Stimulated activated CD4-positive, alpha-beta T cell treated with anti-CD3 and anti-CD28 coated beads, Interleukin-1b, Interleukin-23, amount 100 ng/mL, for 1 hour (primary cell): Measurements from ENCODE around the gene NECAP2.

Experiments used
- DNase-seq, 2 donors: peaks; one replicate each; pipeline ENCODE4 v3.0.0-alpha.2; 2020; ENCODE audit warnings: low read depth in 2 of 2

The NECAP2 gene

DNA sequence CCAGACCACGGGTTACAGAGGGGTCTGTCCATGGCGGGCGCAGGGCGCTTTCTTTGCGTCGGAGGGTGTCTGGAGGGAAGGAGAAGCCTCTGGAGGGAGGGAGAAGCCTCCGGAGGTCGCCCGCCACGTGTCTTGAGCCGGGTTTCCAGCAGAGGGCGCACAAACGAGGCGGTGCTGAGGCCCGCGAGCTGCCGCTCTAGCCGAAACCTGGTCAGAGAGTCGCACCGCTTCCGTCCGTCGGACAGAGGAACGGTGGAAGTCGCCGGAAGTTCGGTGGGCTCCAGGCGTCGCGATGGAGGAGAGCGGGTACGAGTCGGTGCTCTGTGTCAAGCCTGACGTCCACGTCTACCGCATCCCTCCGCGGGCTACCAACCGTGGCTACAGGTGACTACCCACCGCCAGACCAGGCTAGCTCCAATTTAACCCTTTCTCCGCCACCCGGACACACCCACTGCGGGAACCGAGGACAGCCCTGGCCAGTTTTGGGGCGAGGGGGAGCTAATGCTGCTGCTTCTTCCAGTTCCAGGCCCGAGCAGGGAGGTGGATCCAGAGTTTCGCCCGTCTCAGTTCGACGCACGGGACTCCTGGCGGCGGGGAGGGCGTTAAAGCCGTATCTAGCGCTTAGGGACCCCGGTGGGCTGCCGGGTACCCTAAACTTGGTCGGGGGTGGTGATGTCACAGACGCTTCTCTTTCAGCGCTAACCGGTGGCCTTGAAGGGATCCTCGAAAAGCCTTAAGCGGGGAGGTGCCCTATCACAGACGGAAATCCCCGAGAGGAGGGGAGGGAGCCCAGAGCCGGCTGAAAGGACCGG lies at the start of gene NECAP2:
Gene NECAP2, plus strand, starts transcription at position 255 of the 812 bp plus-strand sequence. Its CDS starts 38 bp downstream, at position 293.
- DNase-seq: peak; percentile 84 to 95

DNA sequence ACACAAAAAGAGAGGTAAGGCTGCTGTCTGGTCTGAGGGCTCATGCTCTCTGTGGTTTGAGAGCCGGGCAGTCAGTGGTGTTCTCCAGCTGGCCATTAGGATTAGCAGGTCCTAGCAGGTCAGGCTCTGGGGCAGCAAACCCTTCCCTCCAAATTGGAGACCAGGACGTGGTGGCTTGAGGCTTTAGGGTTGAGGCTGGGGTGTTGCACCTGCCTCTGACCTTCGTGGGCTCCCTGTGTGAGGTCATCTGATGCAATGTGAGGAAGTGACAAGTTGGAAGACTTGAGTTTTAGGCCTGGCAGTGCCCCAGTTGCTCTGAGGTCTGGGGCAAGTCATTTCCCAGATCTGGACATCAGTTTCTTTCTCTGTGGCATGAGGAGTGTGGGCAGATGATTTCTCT lies 49.1 kb upstream of the NECAP2 start:
- no peak for DNase-seq

DNA sequence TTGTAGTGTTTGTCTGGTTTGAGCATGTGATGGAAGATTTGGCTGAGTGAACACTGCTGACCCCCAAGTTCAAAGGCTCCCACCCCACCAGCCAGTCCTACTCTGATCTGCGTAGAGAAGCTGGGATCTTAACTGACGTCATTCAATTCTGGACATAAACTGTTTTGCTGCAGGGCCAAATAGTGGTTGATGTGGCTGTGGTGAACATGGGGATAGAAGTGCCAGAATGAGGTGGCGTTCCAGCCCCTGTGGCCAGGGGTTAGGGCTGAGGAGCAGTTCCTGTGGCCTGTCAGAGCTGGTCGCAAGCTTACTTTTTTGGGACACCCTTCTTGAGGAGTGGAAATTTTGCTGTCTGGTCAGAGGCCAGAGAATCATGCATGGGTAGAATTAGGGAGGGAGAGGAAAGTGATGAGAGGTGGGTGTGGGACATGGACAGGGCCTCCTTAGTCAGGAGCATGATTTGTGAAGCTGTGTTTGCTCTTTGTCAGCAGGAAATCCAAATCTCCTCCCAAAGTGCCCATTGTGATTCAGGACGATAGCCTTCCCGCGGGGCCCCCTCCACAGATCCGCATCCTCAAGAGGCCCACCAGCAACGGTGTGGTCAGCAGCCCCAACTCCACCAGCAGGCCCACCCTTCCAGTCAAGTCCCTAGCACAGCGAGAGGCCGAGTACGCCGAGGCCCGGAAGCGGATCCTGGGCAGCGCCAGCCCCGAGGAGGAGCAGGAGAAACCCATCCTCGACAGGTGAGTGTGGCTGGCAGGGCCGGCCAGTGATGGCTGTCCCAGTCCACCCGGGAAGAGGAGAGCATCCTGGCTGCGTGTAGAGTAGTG lies 47.6 kb upstream of the NECAP2 start:
- DNase-seq: no peak

GRCh38 chr1:16393570-16394521 lies 46.7 kb upstream of the NECAP2 start:
- DNase-seq: no peak

- no peak for DNase-seq
Observed at GRCh38 chr1:16394977-16395376, 45.5 kb upstream of the NECAP2 start.

GRCh38 chr1:16396591-16396990 lies 43.9 kb upstream of the NECAP2 start:
- no peak for DNase-seq

DNA sequence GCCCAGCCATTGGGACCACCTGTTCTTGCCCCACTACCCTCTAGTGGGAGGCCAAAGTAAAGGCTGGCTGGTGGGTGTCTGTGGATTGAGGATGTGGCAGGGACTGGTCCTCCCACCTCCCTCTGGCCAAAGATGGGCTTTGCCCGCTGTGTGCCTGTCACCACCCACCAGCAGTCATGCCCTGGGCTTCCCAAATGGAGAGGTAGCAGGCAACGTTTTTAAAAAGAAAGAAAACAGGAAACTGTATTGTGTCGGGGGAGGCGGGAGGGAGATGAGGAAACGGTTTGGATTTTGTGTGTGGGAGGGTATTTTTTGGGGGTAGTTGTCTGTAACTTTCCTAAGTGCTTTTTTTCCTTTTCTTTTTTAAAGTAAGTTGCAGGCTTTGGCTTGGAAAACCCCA lies 43.4 kb upstream of the NECAP2 start:
- DNase-seq: no peak

GRCh38 chr1:16398371-16398953 lies 42.1 kb upstream of the NECAP2 start:
- DNase-seq: no peak

- no peak for DNase-seq
Observed at GRCh38 chr1:16402742-16403141, 37.8 kb upstream of the NECAP2 start.

DNA sequence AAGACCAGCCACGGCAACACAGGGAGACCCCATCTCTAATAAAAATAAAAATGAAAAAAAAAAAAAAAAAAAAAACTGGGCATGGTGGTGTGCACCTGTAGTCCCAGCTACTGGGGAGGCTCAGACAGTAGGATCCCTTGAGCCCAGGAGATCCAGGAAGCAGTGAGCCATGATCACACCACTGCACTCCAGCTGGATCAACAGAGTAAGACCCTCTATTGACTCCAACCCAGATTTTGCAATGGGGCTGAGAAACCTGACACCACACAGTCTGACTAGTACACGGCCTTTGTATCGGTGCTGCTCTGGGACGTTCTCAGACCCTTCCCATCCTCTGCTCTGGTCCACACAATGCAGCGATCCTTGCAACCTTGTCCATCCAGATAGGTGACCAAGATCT lies 35.1 kb upstream of the NECAP2 start:
- DNase-seq: no peak

DNA sequence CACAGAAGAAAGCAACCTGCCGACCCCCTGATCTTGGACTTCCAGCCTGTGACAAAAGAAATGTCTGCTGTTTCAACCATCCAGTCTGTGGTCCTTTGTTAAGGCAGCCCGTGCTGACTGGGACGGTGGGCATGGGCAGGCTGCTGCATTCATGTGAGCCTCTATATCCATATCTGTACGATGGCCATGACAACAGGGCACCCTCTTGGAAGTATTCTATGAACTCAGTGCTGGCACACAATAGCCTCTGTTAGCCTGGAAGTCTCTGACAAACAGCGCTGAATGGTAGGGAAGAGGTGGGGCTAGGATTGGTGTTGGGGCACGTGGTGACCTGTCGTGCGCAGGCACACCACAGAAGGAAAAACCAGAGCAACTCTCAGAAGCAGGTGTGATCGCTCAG lies 33.7 kb upstream of the NECAP2 start:
- DNase-seq: no peak

DNA sequence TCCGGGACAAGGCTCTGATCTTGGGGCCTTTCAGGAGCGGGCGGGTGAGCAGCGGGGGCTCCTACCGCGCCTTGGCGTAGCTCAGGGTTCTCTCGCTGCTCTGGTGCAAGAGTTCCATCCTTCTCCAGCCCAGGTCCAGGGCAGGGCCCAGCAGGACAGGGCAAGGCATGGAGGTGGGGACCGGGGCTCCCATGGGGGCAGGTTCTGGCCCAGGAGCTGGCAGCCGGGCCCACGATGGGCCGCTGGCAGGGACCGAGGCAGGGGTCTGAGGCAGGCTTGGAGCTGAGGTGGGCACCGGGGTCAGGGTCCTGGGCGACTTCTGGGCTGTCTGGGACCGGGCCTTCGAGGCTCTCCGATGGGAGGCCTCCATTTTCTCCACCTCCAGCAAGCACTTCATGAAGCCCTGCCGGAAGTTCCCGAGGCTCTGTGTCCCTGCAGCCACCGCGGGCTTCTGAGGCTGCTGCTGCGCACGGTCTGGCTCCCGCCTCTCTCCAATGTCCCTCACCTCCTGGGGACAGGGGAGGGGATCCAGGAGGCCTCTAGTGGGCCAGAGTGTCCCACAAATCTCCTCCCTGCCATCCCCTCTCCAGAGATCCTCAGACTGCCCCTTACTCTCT lies 30.9 kb upstream of the NECAP2 start:
- no peak for DNase-seq

- no peak for DNase-seq
Observed at GRCh38 chr1:16410803-16411202, 29.7 kb upstream of the NECAP2 start.

DNA sequence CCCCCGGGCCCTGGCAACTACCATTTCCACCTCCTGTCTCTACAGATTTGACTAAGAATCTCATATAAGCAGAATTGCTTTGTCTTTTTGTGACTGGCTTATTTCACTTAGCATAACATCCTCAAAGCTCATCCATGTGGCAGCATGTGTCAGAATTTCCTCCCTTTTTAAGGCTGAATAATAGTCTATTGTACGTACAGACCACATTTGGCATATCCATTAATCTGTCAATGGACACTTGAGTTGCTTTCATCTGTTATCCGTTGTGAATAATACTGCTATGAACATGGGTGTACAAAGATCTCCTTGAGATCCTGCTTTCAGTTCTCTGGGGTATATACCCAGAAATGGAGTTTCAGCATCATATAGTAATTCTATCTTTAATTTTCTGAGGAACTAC lies 27.3 kb upstream of the NECAP2 start:
- DNase-seq: no peak

GRCh38 chr1:16418823-16419425 lies 21.6 kb upstream of the NECAP2 start:
- DNase-seq: no peak

DNA sequence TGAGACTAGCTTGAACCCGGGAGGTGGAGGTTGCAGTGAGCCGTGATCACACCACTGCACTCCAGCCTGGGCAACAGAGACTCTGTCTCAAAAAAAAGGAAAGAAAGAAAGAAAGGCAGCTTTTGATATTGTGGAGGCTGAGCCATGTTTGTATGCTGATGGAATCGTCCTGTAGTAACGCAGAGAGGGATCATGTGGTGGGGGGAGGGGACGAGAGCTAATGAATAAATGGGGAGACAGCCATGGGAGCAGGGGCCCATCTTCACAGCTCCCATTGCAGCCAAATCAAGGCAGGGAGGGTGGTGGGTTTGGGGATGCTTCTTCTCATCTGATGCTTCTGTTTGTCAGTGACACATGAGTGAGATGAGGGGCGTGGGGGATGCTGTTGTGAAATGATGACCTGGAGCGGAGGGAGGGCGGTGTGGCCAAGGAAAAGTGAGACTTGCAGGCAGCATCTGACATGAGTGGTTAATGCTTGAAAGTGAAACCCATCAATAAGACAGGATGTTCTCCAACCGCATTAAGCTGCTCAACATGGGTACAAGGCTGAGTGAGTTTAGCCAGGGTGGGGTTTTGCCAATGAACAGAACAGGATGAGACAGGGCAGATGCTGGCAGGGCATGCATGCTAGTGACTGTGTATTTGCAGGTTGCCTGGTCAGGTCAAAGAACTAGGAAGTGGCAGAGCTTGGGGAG lies 20.0 kb upstream of the NECAP2 start:
- no peak for DNase-seq

GRCh38 chr1:16421201-16421600 lies 19.3 kb upstream of the NECAP2 start:
- DNase-seq: no peak

GRCh38 chr1:16422041-16422440 lies 18.5 kb upstream of the NECAP2 start:
- no peak for DNase-seq

GRCh38 chr1:16425125-16426025 lies 15.1 kb upstream of the NECAP2 start:
- DNase-seq: no peak
